ENCODE results near the gene RBMS1.
"Not testable (repeated sequence)": the region's sequence is repeated elsewhere in the genome, so short reads cannot be mapped to it uniquely, and the experiment has no call there.

RBMS1 gene

GRCh38 chr2:160433466-160434140 lies 60.0 kb downstream of the RBMS1 start:
- DNase-seq (ENCODE audit: low spot score) = no peak

DNA sequence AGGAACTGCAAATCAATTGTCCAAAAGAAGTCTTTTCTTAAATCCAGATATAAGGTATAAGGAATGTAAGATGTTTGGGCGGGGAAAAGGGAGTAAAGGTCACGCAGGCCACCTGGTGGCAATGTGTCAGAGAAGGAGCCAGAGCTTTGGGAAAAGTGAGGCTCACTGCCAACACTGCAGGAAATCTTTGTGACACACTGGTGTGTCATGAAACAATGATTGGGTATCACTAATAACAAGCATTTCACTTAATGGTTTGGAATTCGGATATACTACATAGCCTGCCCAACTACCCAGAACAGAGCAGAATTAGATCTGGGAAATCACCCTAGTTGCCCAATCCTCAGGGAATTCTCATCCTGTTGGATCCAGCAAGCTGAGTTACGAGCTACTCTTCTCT lies 61.0 kb downstream of the RBMS1 start:
- DNase-seq (ENCODE audit: low spot score) = peak; percentile 91

GRCh38 chr2:160431441-160431840 lies 62.2 kb downstream of the RBMS1 start:
- DNase-seq (ENCODE audit: low spot score) = no peak

- DNase-seq (ENCODE audit: low spot score) = no peak
Measured at GRCh38 chr2:160430001-160430344, 63.6 kb downstream of the RBMS1 start.

- DNase-seq (ENCODE audit: low spot score) = peak; percentile 76
Measured at GRCh38 chr2:160429248-160430000, 64.2 kb downstream of the RBMS1 start.

DNA sequence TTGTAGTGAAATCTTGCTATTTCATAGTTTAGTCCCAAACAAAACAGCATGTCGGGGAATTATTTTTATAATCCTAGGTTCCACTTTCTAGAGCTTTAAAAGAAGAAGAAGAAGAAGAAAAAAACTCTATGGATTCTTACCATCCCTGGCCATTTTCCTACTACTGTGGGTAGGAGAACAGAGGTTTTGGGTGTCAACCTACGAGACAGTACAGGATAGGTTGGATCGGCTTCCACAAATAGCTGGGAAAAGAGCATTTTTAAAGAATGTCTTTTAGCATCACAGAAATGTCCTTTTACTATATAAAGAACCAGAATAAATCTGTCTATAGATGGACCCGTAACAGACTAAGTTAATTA lies 65.2 kb downstream of the RBMS1 start:
- no peak for DNase-seq (ENCODE audit: low spot score)

- peak; percentile 75 for DNase-seq (ENCODE audit: low spot score)
Measured at GRCh38 chr2:160427629-160428404, 65.8 kb downstream of the RBMS1 start.

DNA sequence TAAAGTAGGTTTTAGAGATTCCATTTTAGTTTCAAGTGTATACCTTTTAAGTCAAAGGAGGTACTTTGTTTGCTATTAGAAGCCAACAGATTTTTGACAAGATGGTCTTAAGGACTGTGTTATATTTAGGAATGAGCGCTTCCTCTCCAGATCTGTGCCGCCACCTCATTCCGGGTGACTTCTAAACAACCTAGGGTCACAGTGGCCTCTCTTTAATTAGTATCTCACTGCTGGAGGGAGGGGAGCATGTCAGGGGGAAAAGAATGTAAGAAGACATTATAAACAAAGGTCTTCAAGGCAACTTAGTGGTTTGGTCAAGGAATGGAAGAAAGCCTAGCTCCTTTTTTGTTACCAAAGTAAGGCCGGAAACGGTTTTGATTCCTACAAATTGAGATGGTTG lies 67.0 kb downstream of the RBMS1 start:
- no peak for DNase-seq (ENCODE audit: low spot score)

DNA sequence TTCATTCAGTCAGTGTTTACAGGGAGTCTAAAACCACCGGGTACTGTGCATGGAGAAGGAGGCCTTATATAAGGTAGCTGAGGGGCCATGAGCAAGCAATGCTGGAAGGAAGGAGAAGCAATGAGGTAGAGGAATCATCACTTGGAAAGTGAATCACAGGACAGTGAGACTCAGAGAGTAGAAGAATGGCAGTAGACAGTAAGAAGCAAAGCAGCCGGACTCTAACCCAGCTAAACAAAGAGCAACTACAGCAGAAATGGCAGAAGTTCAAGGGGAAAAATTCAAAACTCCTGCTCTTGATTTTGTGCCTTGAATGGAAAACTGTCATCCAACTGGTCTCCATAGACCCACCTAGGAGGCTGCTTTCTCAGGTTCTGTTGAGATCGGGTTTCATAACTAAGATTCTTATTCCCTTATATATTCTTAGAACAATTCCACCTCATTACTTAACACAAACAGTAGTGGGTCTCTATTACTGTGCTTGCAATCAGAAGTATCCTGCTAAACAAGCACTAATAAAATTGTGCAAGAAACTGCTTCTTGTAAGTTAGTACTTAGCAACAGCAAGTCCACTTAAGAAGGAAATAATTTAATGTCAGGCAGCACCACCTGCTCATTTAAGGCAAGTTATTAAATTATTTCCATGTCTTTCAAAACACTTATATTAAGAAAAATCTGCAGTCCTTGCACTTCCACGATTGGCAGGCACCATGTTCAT lies 68.0 kb downstream of the RBMS1 start:
- no peak for DNase-seq (ENCODE audit: low spot score)

GRCh38 chr2:160423126-160423525 lies 70.5 kb downstream of the RBMS1 start:
- no peak for DNase-seq (ENCODE audit: low spot score)

DNA sequence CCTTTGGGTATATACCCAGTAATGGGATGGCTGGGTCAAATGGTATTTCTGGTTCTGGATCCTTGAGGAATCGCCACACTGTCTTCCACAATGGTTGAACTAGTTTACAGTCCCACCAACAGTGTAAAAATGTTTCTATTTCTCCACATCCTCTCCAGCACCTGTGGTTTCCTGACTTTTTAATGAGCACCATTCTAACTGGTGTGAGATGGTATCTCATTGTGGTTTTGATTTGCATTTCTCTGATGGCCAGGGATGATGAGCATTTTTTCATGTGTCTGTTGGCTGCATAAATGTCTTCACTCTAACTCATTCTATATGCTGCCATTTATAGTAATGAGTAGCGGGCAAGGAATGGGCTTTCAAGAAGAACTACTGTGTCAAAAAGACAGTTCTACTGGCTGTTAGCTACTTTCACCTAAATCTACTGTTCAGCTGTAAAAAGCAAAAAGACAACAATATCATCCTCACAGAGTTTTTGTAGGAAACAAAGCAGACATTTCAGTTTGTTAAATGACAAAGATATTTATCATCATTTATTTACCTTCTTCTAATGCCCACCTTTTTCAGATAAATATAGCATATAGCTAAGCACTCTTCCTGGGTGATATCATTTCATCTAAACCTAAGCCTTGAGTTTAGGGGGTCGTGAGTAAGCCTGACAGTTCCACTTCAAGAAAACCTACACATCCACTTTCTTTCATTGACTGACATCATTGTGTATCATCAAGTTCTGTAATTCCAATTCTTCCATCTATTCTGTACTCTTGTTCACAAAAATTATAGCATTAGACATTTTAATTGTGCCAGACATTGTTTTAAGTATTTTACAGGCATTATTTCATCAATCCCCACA lies 71.7 kb downstream of the RBMS1 start:
- not testable (repeated sequence) for DNase-seq (ENCODE audit: low spot score)

DNA sequence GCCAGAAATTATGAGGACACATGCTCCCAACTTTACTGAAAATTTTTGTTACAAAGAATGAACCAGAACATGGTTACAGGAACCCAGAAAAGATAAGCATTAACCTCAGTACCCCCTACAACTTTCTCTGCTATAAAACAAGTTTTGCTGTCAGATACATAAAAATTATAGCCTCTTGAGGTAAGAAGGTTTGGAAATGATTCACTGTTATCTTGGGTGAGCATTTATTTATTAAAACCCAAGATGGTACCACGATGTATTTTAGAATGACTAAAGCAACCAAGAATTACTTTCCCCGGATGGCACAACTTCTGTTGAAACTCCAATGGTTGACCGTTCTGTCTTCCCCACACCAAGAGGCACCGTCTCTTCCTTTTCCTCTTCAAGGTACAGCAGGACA lies 72.9 kb downstream of the RBMS1 start:
- no peak for DNase-seq (ENCODE audit: low spot score)

DNA sequence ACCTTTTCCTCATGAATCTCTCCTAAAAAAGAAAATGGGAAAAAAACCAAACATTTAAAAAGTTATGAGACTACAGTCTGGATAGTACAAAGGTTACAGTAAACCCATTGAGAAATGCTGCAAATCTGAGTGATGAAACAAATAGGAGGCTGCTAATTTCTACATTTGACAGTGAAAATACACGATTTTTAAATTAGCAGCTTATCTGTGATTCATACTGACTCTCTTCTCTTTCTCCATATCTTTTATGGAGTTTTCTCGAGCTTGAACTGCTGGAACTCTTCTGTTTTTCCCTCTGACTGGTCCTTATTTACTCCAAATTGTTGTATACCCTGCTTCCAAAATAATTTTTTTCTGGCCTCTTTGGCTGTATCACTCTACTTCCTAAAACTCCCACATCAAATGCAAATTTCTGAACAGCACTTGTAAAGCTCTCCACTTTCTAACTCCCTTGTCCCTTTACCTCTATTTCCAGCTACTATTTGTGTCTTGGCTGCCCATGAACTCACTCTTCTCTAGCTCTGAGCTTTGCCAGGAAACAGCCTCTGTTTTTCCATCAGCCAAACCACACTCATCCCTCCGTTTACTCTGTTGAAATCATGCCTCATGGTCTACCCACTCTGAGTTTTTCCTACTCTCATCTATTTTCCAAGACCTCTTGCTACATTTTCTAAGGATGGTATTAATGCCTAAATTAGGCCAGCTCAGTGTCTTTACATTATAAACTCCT lies 73.7 kb downstream of the RBMS1 start:
- DNase-seq (ENCODE audit: low spot score) = no peak

GRCh38 chr2:160418853-160419252 lies 74.8 kb downstream of the RBMS1 start:
- no peak for DNase-seq (ENCODE audit: low spot score)

DNA sequence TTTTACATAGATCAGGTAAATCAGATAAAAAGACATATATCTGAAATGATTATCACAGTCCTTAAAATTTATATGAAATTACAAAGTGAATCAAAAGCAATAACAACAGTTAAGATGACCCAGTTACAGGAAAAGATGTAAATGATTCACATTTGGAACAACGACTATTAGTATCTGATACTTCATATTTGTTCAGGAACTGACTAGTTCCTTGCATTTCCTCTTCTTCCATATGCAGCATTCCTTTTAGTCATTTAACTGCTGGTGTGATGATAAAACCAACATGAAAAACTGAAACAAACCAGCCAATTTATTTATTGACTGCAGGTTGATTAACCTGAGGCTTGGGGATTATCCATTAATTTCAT lies 75.2 kb downstream of the RBMS1 start:
- DNase-seq (ENCODE audit: low spot score) = peak; percentile 78

DNA sequence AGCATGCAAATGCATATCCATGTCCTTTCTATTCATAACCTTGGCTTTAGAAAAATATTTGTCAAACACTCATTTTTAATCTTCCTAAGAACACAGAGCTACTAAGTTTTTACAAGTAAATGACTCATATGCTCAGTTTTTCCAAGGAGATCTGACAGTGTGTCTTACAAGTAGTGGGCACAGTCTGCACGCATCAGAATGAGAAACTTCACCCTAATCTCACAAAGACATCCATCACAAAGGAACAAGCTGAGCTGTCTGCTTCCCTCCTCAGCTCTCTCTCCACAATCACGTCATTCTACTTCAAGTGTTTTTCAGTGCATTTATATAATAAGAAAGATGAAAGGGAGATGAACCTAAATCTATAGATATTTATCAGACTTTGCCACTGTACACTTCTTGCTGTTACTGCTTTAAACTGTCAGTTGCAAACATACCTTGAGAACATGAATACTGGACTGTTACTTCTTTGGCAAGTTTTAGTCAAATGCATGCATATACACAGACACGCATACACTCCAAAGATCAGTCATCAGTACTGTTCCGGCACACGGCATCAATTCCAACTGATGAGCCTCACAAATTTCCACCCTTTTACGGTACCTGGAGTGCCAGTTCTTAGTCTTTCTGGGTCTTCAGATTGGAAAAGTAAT lies 75.7 kb downstream of the RBMS1 start:
- DNase-seq (ENCODE audit: low spot score) = peak; percentile 81

DNA sequence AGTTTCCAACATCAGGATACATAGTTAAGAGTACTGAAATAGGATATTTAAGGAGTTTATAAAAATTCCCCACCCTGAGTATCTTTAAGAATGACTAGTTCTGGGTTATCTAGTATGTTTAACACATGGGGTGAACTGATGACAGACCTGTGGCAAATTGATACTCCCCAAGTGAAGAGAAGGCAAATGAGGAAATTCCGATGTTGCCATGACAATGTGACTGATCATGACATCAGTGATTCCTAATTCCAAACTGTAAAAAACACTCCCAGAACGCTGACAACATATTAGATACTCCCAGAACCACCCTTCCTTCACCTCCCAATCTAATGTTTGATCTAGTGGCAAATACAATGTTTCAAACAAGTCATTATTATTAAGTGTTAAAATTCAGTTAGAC lies 77.6 kb downstream of the RBMS1 start:
- DNase-seq (ENCODE audit: low spot score) = no peak

GRCh38 chr2:160411955-160412354 lies 81.7 kb downstream of the RBMS1 start:
- DNase-seq (ENCODE audit: low spot score) = no peak

GRCh38 chr2:160411167-160411566 lies 82.4 kb downstream of the RBMS1 start:
- peak; percentile 81 for DNase-seq (ENCODE audit: low spot score)

- DNase-seq (ENCODE audit: low spot score) = no peak
Measured at GRCh38 chr2:160409480-160409879, 84.1 kb downstream of the RBMS1 start.

DNA sequence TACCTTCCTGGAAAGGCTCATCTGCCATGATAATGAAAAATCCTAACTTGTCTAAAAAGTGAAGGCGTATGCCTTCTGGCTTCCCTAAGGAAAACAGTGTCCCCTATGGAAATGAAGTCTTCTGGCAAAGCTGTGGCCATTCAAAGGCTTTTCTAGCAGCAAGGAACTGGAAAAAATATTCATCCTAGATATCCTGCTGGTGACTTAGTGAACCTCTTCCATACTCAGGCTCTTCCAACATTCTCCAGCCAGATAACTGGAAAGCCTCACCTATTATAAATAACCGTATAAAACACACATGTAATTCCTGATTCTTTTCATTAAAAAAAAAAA lies 84.7 kb downstream of the RBMS1 start:
- DNase-seq (ENCODE audit: low spot score) = peak; percentile 38

All from kidney capillary endothelial cell (primary cell).